GM12878 (cell line): Measurements from ENCODE around the gene GRM1. TPM values are rescaled to one million over a fixed set of nuclear protein-coding genes. Genes with fewer than 3 reads are reported as not detected.

Experiments used
- ATAC-seq: fragments of 200-7000 bp; cut with Tn5 transposase; 3 replicates; pipeline ENCODE4 v1.9.1; 2020; ENCODE audit warnings: mild to moderate bottlenecking, moderate library complexity
- BruUV-seq: library from RNA; stranded (reverse); fragments of 400-500 nt; replicated peaks from 2 replicates; lab custom pipeline; 2021; lab: Mats Ljungman, UMichigan
- CTCF ChIA-PET: fragments of 300-600 bp; sonication (Branson Sonifier 250); formaldehyde crosslinking; extraction: SDS; loops from one replicate; lab custom pipeline; 2021; ENCODE audit warnings: inconsistent platforms; lab: Yijun Ruan, JAX
- POLR2A ChIA-PET: fragments of 350-600 bp; formaldehyde crosslinking; extraction: SDS; loops from one replicate; lab custom pipeline; 2021; ENCODE audit warnings: inconsistent platforms; lab: Charles Lee
- RAD21 ChIA-PET: fragments of 300-600 bp; sonication (Branson Sonifier 250); formaldehyde crosslinking; loops from one replicate; lab custom pipeline; 2023; ENCODE audit warnings: antibody characterized with exemption; ENCODE audit not compliant: unreplicated experiment; lab: Charles Lee
- SMC1A ChIA-PET: fragments of 300-600 bp; sonication (Branson Sonifier 250); formaldehyde crosslinking; loops from one replicate; lab custom pipeline; 2023; ENCODE audit not compliant: unreplicated experiment, uncharacterized antibody; lab: Charles Lee
- DNase-seq: peaks from one replicate; pipeline ENCODE4 v3.0.0-alpha.2; 2011; ENCODE audit warnings: low read depth, low spot score
- FAIRE-seq: peaks from 3 replicates; lab custom pipeline; 2011; peaks lifted over from hg19 to GRCh38; lab: Jason Lieb, UNC
- H2AFZ ChIP-seq: 2 replicates; pipeline ENCODE4 v1.6.0; 2011; ENCODE audit warnings: low read depth, low read length, control low read depth; ENCODE audit not compliant: control insufficient read depth
- H3K27ac ChIP-seq: 2 replicates; pipeline ENCODE4 v1.5.1; 2011; ENCODE audit warnings: control low read depth; ENCODE audit not compliant: control insufficient read depth, insufficient read depth
- H3K27me3 ChIP-seq, 2 experiments: replicated peaks in 1 of 2; 2 replicates each; pipeline versions ENCODE4 v1.6.0 to v1.6.1; 2011; ENCODE audit warnings: low read length in 1 of 2; ENCODE audit not compliant: control insufficient read depth in 2 of 2, insufficient read depth in 2 of 2
- H3K36me3 ChIP-seq, 2 experiments: 2 replicates each; pipeline ENCODE4 v1.5.1; 2011; ENCODE audit warnings: low read length in 1 of 2; ENCODE audit not compliant: control insufficient read depth in 2 of 2, insufficient read depth in 2 of 2
- H3K4me1 ChIP-seq: 2 replicates; pipeline ENCODE4 v1.6.1; 2011; ENCODE audit warnings: mild to moderate bottlenecking, low read length, moderate library complexity, mixed read lengths; ENCODE audit not compliant: control insufficient read depth, insufficient read depth
- H3K4me2 ChIP-seq: 2 replicates; pipeline ENCODE4 v1.6.0; 2011; ENCODE audit warnings: control low read depth; ENCODE audit not compliant: control insufficient read depth, insufficient read depth
- H3K4me3 ChIP-seq: fragments of 200-600 bp; sonication (generic); 2 replicates; pipeline ENCODE4 v1.5.1; 2016
- H3K79me2 ChIP-seq: 2 replicates; pipeline ENCODE4 v1.6.0; 2011; ENCODE audit warnings: low read length; ENCODE audit not compliant: control insufficient read depth, insufficient read depth
- H3K9ac ChIP-seq: 2 replicates; pipeline ENCODE4 v1.8.0; 2011; ENCODE audit warnings: low read length, control low read depth, mixed read lengths; ENCODE audit not compliant: control insufficient read depth, insufficient read depth
- H3K9me3 ChIP-seq: replicated peaks from 3 replicates; pipeline ENCODE4 v1.5.1; 2011; ENCODE audit warnings: mild to moderate bottlenecking, low read length; ENCODE audit not compliant: control insufficient read depth, insufficient read depth
- H4K20me1 ChIP-seq: 2 replicates; pipeline ENCODE4 v1.6.0; 2011; ENCODE audit not compliant: control insufficient read depth, insufficient read depth
- CBX3 ChIP-seq: fragments of 200-600 bp; sonication (generic); IDR thresholded peaks from 2 replicates; pipeline ENCODE4 v1.6.1; 2016; ENCODE audit warnings: low read depth, borderline replicate concordance
- CHD2 ChIP-seq: IDR thresholded peaks from 2 replicates; pipeline ENCODE4 v1.6.1; 2011; ENCODE audit warnings: low read depth, low read length, improper control_type of control experiment, borderline replicate concordance
- CREB1 ChIP-seq: IDR thresholded peaks from 2 replicates; pipeline ENCODE4 v1.6.1; 2012; ENCODE audit warnings: low read depth, mild to moderate bottlenecking, inconsistent platforms
- GATAD2B ChIP-seq: fragments of 450-650 bp; conservative IDR thresholded peaks from 2 replicates; pipeline ENCODE4 v1.6.1; 2017; ENCODE audit warnings: low read depth, mild to moderate bottlenecking, moderate library complexity
- MTA2 ChIP-seq: fragments of 450-650 bp; IDR thresholded peaks from 2 replicates; pipeline ENCODE4 v1.6.1; 2016; ENCODE audit warnings: low read depth, mild to moderate bottlenecking, moderate library complexity
- NBN ChIP-seq: fragments of 450-650 bp; IDR thresholded peaks from 2 replicates; pipeline ENCODE4 v1.6.1; 2016
- NFXL1 ChIP-seq: fragments of 450-650 bp; IDR thresholded peaks from 2 replicates; pipeline ENCODE4 v1.6.1; 2017; ENCODE audit warnings: antibody characterized with exemption, mild to moderate bottlenecking, borderline replicate concordance
- NFYA ChIP-seq: IDR thresholded peaks from 2 replicates; pipeline ENCODE4 v1.6.1; 2011; ENCODE audit warnings: low read depth, mild to moderate bottlenecking, low read length, improper control_type of control experiment, borderline replicate concordance
- SREBF2 ChIP-seq: IDR thresholded peaks from 2 replicates; pipeline ENCODE4 v1.6.1; 2012; ENCODE audit warnings: mild to moderate bottlenecking, low read length
- WGBS: methylation state at CpG from one replicate; pipeline ENCODE4 v1.1.6; 2016; ENCODE audit warnings: low lambda C conversion rate; ENCODE audit not compliant: insufficient replicate concordance, insufficient coverage; ENCODE audit errors: missing lambda C conversion rate; 5-methylcytosine and 5-hydroxymethylcytosine counted together
- in situ Hi-C: fragments of 300-500 bp; cut with MboI; formaldehyde crosslinking; loops from 9 replicates; pipeline ENCODE4 v1.14.3; 2018; ENCODE audit warnings: mixed read lengths
- intact Hi-C: fragments of 100-400 bp; cut with micrococcal nuclease; formaldehyde crosslinking; loops from one replicate; pipeline ENCODE4 v1.14.2; 2022; ENCODE audit not compliant: unreplicated experiment
- polyA plus RNA-seq, 11 experiments: library from polyadenylated mRNA; depleted of rRNA in 4 of 11; unstranded in 6 of 11; stranded (reverse) in 5 of 11; fragments of >200 nt; fragmentation: Nextera tagmentation in 4 of 11; fragmentation: Illumina TruSeq in 1 of 11; extraction: Ambion mirVana in 4 of 11; extraction: Trizol in 1 of 11; gene quantifications; 1 replicate in 1 of 11; 2 replicates in 10 of 11; pipeline versions ENCODE4 v1.2.1 to v1.2.3, GENCODE V29; 2011 to 2016; ENCODE audit warnings: inconsistent platforms in 2 of 11, missing spikeins in 2 of 11, low read depth in 1 of 11
- total RNA-seq, 4 experiments: library from RNA; depleted of rRNA in 3 of 4; stranded (reverse); fragments of >200 nt in 3 of 4; fragmentation: Illumina TruSeq in 1 of 4; extraction: Trizol in 1 of 4; gene quantifications; 2 replicates each; pipeline versions ENCODE4 v1.2.1 to v1.2.3, GENCODE V29; 2013 to 2021
- TF ChIP-seq, protein P1 (sequence below): fragments of 450-650 bp; IDR thresholded peaks from 2 replicates; pipeline ENCODE4 v1.6.1; 2016; ENCODE audit warnings: mild to moderate bottlenecking, moderate library complexity, borderline replicate concordance
- TF ChIP-seq, protein P2 (sequence below): fragments of 450-650 bp; formaldehyde crosslinking; IDR thresholded peaks from 2 replicates; pipeline ENCODE4 v1.4.0; 2022; ENCODE audit warnings: mild to moderate bottlenecking, moderate library complexity
- TF ChIP-seq, protein P3 (sequence below): fragments of 450-650 bp; IDR thresholded peaks from 2 replicates; pipeline ENCODE4 v1.6.1; 2018; ENCODE audit warnings: borderline replicate concordance, mild to moderate bottlenecking; ENCODE audit not compliant: partially characterized antibody
- TF ChIP-seq, protein P4 (sequence below): IDR thresholded peaks from 2 replicates; pipeline ENCODE4 v1.6.1; 2012; ENCODE audit warnings: low read depth, low read length, improper control_type of control experiment

The GRM1 gene
- total and polyA plus RNA-seq, 10 of the 15 experiments (the other 5 are each of a cell fraction or from before 2014, with no cell fraction given): 0.04 TPM; not detected in 9

DNA sequence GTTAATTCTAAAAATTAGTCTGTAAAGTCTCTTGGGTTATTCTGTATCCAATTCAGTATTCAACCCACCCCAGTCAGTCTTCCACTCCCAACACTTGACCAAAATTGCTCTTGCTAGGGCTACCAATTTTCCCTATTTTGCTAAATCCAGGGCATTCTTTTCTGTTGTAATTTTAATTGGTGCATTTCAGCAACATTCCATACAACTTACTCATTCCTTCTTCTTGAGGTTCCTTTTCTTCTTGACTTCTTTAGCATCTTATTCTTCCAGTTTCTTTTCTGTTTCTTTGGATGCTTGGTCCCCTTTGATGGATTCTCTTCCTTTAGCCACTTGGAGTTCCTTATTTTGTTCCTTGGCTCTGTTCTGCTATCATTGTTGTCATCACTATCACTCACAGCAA, 11.2 kb upstream of the GRM1 start (continued):
- TF ChIP-seq, protein P1, sequence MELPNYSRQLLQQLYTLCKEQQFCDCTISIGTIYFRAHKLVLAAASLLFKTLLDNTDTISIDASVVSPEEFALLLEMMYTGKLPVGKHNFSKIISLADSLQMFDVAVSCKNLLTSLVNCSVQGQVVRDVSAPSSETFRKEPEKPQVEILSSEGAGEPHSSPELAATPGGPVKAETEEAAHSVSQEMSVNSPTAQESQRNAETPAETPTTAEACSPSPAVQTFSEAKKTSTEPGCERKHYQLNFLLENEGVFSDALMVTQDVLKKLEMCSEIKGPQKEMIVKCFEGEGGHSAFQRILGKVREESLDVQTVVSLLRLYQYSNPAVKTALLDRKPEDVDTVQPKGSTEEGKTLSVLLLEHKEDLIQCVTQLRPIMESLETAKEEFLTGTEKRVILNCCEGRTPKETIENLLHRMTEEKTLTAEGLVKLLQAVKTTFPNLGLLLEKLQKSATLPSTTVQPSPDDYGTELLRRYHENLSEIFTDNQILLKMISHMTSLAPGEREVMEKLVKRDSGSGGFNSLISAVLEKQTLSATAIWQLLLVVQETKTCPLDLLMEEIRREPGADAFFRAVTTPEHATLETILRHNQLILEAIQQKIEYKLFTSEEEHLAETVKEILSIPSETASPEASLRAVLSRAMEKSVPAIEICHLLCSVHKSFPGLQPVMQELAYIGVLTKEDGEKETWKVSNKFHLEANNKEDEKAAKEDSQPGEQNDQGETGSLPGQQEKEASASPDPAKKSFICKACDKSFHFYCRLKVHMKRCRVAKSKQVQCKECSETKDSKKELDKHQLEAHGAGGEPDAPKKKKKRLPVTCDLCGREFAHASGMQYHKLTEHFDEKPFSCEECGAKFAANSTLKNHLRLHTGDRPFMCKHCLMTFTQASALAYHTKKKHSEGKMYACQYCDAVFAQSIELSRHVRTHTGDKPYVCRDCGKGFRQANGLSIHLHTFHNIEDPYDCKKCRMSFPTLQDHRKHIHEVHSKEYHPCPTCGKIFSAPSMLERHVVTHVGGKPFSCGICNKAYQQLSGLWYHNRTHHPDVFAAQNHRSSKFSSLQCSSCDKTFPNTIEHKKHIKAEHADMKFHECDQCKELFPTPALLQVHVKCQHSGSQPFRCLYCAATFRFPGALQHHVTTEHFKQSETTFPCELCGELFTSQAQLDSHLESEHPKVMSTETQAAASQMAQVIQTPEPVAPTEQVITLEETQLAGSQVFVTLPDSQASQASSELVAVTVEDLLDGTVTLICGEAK: no peak
- no peak for TF ChIP-seq GATAD2B
- TF ChIP-seq NBN: no peak

DNA sequence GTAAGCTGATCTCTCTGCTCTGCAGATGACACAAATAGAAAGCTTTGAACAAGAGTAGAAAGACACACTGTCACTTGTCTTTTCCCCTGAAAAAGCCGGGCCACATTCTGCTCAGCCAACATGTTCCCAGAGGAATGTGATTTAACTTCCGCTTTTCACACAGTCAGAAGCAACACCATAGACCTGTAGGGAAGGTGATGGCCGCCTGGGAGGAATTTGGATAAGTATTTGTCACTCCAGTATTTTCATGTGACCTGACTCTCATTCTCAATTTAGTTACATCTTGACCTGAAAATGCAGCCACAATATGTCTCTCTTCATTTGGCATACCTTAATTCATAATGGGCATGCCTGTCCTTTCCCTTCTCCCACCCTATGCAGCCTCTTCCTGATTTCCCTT, 2.0 kb upstream of the GRM1 start:
- no TSS peak for BruUV-seq
- no peak for FAIRE-seq
- Histone ChIP-seq H3K4me1 (no peaks in the 10 kb centered on the region), H3K36me3 (no peaks in the 10 kb centered on the region), H3K9ac (no peak overlapping the region), H3K79me2 (no peaks in the 10 kb centered on the region), H4K20me1 (no peaks in the 10 kb centered on the region), H3K9me3 (no peaks in the 10 kb centered on the region), H2AFZ (no peak overlapping the region), H3K4me3 (no peak overlapping the region), H3K27ac (no peak overlapping the region), H3K4me2 (no peak overlapping the region), H3K27me3 (peaks cover 0 to 4% of the 10 kb centered on the region in 2 experiments; a peak in 3 of 4 replicates)
- intact Hi-C loops (no loop called here), in situ Hi-C loops (no loop called here)
- no peak for ATAC-seq
- DNase-seq: no peak
- POLR2A ChIA-PET: no interaction called here
- WGBS: 27% methylated on average over 3 of the region's 3 CpGs
- CTCF ChIA-PET: no interaction called here
- SMC1A ChIA-PET: no interaction called here
- RAD21 ChIA-PET: no interaction called here
- TF ChIP-seq NFXL1 (no peak), CREB1 (no peak), MTA2 (no peak), SREBF2 (no peak), CBX3 (no peak), CHD2 (no peak), NFYA (no peak)
- TF ChIP-seq, protein P2, sequence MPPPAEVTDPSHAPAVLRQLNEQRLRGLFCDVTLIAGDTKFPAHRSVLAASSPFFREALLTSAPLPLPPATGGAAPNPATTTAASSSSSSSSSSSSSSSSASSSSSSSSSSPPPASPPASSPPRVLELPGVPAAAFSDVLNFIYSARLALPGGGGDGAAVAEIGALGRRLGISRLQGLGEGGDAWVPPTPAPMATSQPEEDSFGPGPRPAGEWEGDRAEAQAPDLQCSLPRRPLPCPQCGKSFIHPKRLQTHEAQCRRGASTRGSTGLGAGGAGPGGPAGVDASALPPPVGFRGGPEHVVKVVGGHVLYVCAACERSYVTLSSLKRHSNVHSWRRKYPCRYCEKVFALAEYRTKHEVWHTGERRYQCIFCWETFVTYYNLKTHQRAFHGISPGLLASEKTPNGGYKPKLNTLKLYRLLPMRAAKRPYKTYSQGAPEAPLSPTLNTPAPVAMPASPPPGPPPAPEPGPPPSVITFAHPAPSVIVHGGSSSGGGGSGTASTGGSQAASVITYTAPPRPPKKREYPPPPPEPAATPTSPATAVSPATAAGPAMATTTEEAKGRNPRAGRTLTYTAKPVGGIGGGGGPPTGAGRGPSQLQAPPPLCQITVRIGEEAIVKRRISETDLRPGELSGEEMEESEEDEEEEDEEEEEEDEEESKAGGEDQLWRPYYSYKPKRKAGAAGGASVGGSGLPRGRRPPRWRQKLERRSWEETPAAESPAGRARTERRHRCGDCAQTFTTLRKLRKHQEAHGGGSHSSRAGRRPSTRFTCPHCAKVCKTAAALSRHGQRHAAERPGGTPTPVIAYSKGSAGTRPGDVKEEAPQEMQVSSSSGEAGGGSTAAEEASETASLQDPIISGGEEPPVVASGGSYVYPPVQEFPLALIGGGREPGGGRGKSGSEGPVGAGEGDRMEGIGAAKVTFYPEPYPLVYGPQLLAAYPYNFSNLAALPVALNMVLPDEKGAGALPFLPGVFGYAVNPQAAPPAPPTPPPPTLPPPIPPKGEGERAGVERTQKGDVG (CRISPR knock-in tag): no peak
- TF ChIP-seq, protein P3, sequence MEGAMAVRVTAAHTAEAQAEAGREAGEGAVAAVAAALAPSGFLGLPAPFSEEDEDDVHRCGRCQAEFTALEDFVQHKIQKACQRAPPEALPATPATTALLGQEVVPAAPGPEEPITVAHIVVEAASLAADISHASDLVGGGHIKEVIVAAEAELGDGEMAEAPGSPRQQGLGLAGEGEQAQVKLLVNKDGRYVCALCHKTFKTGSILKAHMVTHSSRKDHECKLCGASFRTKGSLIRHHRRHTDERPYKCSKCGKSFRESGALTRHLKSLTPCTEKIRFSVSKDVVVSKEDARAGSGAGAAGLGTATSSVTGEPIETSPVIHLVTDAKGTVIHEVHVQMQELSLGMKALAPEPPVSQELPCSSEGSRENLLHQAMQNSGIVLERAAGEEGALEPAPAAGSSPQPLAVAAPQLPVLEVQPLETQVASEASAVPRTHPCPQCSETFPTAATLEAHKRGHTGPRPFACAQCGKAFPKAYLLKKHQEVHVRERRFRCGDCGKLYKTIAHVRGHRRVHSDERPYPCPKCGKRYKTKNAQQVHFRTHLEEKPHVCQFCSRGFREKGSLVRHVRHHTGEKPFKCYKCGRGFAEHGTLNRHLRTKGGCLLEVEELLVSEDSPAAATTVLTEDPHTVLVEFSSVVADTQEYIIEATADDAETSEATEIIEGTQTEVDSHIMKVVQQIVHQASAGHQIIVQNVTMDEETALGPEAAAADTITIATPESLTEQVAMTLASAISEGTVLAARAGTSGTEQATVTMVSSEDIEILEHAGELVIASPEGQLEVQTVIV: no peak
- TF ChIP-seq, protein P4, sequence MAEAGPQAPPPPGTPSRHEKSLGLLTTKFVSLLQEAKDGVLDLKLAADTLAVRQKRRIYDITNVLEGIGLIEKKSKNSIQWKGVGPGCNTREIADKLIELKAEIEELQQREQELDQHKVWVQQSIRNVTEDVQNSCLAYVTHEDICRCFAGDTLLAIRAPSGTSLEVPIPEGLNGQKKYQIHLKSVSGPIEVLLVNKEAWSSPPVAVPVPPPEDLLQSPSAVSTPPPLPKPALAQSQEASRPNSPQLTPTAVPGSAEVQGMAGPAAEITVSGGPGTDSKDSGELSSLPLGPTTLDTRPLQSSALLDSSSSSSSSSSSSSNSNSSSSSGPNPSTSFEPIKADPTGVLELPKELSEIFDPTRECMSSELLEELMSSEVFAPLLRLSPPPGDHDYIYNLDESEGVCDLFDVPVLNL: no peak
